ENCODE measurements around the gene FAM83D.

Gene FAM83D, protein sequence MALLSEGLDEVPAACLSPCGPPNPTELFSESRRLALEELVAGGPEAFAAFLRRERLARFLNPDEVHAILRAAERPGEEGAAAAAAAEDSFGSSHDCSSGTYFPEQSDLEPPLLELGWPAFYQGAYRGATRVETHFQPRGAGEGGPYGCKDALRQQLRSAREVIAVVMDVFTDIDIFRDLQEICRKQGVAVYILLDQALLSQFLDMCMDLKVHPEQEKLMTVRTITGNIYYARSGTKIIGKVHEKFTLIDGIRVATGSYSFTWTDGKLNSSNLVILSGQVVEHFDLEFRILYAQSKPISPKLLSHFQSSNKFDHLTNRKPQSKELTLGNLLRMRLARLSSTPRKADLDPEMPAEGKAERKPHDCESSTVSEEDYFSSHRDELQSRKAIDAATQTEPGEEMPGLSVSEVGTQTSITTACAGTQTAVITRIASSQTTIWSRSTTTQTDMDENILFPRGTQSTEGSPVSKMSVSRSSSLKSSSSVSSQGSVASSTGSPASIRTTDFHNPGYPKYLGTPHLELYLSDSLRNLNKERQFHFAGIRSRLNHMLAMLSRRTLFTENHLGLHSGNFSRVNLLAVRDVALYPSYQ

DNA sequence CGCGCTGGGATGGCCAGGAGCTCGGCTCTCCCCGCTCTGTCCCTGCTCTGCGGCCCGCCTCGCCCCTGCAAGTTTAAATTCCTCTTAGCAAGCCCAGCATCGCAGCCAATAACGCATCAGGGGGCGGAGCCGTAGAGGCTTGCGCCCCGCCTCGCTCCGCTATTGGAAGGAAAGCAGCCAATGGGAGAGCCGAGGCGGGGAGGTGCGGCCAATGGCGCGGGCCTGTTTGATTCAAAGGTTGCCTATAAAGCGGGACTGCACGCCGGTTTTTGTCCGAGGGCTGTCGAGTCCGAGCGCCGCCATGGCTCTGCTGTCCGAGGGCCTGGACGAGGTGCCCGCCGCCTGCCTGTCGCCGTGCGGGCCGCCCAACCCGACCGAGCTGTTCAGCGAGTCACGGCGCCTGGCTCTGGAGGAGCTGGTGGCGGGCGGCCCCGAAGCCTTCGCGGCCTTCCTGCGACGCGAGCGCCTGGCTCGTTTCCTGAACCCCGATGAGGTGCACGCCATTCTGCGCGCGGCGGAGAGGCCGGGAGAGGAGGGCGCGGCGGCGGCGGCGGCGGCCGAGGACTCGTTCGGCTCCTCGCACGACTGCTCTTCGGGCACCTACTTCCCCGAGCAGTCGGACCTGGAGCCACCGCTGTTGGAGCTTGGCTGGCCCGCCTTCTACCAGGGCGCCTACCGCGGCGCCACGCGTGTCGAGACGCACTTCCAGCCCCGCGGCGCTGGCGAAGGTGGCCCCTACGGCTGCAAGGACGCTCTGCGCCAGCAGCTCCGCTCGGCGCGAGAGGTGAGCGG is at the start of gene FAM83D:
TSS of gene FAM83D (plus strand) at position 276 of the 792 bp plus-strand sequence. CDS start at position 302, 26 bp downstream.
- DNase-seq, result peak; percentile 97

GRCh38 chr20:38877483-38877882 is 48.7 kb upstream of the FAM83D start:
- DNase-seq, result no peak

GRCh38 chr20:38878866-38879265 is 47.4 kb upstream of the FAM83D start:
- no peak for DNase-seq

DNA sequence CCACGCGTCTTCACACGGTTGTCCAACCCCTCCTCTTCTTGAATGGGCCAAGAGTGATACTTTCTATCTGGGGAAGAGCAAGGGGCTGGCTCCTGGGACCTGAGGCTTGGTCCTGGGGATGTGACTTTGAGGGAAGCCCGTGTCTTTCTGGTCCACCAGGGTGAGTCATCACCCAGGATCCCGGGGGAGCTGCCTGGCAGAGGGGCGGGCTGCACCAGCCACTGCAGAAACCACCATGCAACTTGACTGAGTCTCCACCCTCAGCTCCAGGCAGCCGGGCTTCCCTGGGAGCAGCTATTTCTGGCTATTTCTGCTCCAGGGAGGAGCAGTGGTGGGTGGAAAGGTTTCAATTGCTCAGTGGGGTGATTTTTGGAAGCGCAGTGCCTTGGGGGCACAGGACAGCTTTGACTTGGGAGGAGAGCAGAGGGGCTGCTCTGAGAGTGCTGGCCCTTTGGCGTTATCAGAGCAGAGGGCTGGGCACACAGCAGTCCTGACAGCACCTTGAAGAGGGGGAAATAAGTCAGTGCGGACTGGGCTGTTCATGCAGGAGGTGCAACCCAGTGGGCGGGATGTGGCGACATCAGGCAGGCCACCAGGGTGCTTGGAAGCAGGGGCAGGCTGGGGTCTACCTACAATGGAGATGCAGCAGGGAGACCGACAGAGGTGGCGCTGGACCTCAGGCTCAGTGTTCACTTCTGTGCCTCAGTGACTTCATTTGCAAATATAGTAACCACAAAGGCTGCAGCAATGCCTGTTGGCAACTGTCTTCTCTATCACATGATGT is 45.1 kb upstream of the FAM83D start:
- DNase-seq, result no peak

DNA sequence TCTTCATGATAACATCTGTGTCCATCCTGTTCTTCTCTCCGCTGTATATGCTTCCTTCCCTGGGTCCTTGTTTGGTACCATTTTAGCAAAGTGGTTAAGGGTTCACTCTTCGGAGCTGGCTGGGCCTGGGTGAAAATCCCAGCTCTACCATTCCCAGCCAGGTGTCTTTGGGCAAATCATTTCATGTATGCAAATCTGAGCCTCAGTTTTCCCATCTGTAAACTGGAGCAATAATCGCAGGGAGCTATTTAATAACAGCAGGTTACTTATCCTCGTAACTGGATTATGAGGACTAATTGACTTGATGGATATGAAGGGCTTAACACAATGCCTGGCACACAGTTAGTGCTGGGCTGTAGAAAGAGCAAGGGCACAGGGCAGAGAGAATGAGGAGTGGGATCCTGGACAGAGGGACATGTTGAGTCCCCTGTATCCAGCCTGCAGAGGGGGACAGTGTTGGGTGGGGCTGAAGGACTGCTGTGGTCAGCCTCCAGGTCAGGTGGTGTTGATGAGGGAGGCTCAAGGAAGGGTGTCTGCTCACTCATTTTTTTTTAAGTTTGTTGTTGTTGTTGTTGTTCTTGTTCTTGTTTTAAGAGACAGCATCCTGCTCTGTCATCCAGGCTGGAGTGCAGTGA is 44.3 kb upstream of the FAM83D start:
- no peak for DNase-seq

GRCh38 chr20:38882600-38882999 is 43.6 kb upstream of the FAM83D start:
- no peak for DNase-seq

- DNase-seq, result peak; percentile 24
Measured at GRCh38 chr20:38883081-38883980, 42.9 kb upstream of the FAM83D start.

DNA sequence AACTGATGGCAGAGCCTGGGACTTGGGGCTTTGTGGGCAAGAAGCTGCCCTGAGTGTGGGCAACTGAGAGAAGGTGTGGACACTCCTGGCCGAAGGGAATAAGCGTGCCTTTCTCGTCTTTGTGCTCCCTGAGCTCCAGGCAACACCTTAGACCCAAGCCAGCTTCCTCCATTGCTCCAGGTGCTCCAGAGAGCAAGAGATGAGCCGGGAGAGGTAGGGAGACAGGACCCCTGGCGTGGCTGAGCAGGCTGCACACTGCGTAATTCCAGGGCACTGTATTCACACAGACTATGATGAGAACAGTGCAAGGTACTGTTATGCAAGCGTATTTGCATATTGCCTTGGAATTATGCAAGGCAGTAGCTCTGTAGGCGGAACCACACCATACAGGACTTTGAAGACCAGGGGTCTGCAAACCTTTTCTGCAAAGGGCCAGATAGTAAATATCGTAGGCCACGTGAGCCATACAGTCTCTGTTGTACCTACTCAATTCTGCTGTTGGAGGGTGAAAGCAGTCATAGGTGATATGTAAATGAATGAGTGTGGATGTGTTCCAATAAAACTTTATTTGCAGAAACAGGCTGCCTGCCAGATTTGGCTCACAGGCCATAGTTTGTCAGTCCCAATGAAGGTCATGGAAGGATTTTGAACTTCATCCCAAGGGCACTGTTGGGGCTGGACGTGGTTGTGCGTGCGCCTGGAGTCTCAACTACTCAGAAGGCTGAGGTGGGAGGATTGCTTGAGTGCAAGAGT is 42.1 kb upstream of the FAM83D start:
- DNase-seq, result no peak

DNA sequence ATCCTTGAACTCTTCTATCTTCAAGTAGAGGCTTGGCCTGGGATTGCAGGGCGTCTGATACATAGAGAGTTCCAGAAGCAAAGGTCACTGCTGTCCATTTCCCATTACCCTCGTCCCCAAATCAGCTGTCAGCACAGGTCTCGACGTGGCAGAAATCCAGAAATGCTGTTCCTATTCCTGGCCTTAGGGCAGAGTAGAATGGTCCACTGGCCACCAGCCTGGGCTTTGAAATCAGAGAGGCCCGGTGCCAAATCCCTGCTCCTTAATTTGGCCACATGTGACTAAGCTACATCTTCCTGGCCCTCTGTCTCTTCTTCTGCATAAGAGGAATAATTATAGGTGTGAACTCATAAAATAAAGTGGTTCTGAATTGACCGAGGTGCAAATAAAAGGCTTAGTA is 40.9 kb upstream of the FAM83D start:
- DNase-seq, result no peak

DNA sequence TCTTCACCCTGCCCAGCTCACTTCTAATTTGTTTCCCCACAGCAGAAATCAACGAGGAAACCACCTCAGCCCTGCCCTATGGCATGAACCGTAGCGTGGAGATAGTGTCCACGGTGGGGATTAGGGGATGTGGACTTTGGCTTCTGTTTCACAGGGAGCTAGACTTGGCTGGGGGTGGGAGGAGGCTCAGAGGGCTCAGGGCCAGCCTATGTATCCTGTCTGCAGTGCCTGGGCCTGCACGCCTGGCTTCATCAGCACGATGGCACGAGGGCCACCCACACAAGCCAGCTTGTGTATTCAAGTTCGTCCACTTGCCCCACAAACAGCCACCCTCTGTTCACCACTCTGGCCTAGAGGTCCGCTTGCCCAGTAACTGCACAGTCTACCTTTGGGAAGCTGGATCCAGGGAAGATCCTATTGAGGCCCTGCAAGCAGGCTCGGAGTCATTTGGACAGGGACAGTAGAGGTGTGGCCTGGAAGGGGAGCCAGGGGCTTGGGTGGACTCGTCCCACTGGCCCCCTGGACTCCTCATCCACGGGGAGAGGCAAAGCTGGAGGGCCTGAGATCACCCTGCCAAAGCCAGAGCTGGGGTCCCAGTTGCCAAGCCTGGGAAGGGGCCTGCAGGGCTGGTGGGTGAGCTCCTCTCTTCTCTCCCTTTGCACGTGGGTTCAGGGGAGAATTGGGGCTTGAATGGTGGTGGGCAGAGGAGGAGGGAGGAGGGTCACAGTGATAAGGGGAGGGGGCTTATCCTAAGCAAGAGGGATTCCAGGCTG is 38.0 kb upstream of the FAM83D start:
- no peak for DNase-seq

DNA sequence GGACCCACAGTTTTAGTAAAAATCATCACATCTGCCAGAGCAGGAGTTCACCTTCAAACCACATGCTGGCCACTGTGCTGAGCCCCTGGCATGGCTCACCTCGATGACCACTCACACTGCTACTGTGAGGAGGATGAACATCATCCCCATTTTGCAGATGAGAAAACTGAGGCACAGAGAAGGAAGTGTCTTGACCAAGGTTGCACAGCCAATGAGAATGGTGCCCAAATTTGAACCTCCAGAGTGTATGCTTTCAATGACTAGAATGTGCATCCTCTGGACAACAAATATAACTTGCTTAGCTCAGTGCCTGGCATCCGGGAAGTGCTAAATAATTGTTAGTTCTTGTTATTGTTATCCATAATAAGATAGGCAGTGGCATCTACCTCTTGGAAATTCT is 37.2 kb upstream of the FAM83D start:
- no peak for DNase-seq

DNA sequence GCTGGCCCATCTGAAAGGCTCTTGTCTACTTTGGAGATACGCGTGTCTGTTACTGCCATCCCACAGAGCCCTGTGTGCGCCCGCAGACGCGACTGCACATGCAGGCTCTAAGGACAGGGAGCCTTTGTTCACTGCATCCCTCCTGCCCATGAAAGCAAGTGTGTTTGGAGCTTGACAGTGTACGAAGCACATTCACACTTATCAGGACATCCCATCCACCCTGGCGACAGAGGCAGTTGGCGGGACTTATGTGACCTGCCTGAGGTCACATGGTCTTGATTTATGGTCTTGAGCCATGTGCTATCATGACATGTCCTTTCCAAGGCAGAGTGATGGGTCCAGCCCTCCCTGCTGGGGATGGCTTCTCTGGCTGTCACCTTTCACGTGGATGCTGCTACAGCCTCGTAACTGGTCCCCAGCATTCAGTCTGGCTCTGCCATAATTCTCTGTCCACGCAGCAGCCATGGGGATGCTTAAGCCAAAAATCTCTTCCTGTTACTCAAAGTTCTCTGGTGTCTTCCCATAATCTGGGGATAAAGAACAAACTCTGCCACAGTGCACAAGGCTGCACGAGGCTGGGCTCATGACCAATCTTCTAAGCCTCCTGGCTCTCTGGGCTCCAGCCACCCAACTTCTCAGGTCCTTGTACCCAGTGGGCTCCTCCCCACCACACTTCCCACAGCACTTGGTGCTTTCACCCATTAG is 36.3 kb upstream of the FAM83D start:
- no peak for DNase-seq

GRCh38 chr20:38890497-38890818 is 35.8 kb upstream of the FAM83D start:
- no peak for DNase-seq

DNA sequence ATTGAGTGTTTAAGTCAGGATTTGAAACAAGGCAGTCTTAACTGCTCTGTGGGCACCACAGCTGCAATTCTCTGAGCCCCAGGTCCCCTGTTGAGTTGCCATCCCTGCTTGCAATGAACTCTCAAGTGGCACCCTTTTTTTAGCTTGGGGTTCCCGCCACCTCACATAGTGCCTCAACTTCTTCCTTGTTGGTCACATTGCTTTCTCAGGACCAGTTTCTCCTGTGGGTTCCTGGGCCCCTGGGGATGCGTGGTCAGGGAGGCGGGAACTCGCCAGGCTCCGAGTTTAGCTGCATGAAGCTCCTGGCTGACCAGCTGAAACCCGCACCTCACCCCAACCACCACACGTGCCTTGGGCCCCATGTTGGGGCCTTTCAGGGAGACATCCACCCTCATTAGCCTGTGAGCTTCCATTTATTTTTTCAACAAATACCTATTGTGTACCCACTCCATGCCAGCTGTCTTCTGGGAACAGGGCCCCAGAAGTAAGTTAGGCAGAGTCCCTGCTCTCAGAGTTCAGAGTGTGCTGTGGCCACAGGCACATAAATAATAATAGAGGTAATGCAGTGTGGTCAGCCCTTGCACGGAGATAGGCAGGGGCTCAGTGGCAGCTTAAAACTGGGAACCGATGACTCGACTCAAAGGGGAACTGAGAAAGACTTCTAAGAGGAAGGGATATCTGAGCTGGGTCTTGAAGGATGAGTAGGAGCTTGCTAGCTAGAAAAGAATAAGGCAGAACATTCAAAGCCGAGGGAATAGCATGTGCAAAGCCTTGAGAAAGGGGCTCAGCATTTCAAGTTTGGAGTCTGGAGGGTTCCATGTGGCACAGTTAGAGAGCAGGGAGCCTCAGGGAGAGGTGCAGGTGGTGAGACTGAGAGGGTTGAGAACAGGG is 33.9 kb upstream of the FAM83D start:
- no peak for DNase-seq

DNA sequence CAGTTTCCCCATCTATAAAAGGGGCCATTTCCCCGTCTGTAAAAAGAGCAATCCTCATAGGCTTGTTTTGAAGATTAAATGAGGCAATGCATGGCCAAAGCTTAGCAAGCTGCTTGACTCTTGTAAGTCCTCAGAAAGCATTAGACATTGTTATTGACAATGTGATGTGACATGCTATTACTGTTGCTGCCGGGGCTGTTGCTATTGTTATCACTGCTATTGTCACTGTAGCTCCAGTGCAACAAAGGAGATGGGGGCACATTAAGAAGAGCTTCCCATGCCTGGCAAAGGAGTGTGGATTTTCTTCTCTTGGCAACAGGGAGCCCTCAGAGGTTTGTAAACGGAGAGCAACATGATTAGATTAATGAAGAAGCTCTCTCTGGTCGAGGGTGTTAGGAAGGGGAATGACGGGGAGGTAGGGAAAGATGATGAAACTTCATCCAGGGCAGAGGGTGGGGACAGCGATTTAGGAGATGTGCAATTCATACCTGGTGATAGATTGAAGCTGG is 33.1 kb upstream of the FAM83D start:
- DNase-seq, result no peak

- DNase-seq, result peak; percentile 63
Measured at GRCh38 chr20:38893565-38894090, 32.6 kb upstream of the FAM83D start.

DNA sequence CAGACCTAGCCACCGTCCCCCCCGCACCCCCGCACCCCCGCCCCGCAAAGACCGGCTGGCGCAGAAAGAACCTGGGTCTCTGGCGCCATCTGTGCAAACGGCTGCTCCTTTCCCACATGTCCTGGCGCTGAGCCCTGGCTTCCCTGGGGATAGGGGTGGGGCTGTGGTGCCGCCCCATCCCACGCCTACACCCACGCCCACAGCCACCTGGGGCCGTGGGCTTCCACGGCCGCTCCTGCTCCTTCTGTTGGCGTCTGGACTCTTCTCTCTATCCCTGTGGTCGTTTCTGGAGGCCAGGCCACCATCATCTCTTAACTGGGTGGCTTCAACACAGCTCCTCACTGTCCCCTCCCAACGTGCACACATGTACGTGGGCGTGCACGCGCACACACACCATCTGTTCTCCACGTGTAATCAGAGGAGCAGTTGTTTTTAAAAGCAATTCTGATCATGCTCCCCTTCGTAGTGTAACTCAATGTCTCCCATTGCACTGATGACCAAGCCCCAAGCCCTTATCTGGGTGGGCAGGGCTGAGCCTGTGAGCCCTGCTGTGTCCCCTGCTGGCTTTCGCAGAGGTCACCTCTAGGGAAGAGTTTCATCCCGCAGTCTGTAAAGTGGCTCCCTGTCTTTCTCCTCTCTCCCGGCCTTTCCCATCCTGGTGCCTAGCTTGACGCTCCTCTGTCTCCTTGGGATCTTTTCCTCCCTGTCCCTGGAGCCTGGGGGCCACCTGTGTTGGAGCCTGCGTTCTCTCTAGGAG is 31.9 kb upstream of the FAM83D start:
- DNase-seq, result no peak

Measured in NCI-H2227 treated with DMSO at 0.1 percent for 48 hours (cell line).